GM23248 (cell line): ENCODE data around the gene VSX1.

Source experiments
- EZH2 ChIP-seq: fragments of 200-600 bp; sonication (generic); IDR thresholded peaks from 2 replicates; pipeline ENCODE4 v1.6.1; 2018; ENCODE audit warnings: antibody characterized with exemption, mild to moderate bottlenecking; ENCODE audit not compliant: insufficient read depth, poor library complexity, severe bottlenecking
- EZH2phosphoT487 ChIP-seq: fragments of 200-600 bp; sonication (generic); IDR thresholded peaks from 2 replicates; pipeline ENCODE4 v1.6.1; 2018; ENCODE audit warnings: antibody characterized with exemption, moderate library complexity, mild to moderate bottlenecking, low read depth; ENCODE audit not compliant: insufficient read depth

GRCh38 chr20:25057234-25058050 is 24.5 kb downstream of the VSX1 start:
- TF ChIP-seq EZH2 (no peak), EZH2phosphoT487 (no peak)
